VCaP (cell line): ENCODE data around the gene WDR70.

Experiments
- H3K27ac ChIP-seq: fragments of 450-650 bp; 2 replicates; pipeline ENCODE4 v1.5.1; 2017
- TF ChIP-seq, protein P1 (sequence below): fragments of 450-650 bp; conservative IDR thresholded peaks from 2 replicates; pipeline ENCODE4 v1.5.1; 2017; ENCODE audit warnings: mild to moderate bottlenecking, moderate library complexity

WDR70 gene

DNA sequence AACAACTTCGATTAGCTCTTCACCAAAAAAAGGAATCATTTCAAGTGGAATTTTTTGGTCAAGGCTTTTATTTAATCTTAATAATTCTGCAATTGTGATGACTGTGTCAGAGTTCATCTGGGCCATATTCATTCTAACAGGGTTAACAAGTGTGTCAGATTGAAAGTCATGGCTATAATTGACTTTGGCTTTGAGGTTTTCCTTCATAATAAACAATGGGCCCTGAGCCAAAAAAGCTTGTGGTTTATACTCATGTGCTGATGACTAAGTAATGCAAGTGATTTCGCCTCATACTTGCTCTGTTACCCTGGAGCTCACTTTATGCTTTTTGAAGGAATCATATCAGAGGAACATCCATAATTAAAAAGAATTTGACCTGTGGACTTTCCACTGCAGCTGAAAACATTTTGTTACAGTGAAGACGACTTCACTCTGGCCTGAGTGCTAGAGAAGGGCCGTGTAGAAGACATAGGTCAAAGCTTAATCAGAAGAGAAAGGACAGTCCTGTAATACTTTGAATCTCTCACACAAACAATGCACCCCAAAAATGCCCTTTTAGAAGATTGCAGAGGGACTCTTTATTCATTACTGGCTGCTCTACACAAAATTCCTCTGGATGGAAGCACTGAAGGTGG, 359.1 kb downstream of the WDR70 start:
- TF ChIP-seq, protein P1, sequence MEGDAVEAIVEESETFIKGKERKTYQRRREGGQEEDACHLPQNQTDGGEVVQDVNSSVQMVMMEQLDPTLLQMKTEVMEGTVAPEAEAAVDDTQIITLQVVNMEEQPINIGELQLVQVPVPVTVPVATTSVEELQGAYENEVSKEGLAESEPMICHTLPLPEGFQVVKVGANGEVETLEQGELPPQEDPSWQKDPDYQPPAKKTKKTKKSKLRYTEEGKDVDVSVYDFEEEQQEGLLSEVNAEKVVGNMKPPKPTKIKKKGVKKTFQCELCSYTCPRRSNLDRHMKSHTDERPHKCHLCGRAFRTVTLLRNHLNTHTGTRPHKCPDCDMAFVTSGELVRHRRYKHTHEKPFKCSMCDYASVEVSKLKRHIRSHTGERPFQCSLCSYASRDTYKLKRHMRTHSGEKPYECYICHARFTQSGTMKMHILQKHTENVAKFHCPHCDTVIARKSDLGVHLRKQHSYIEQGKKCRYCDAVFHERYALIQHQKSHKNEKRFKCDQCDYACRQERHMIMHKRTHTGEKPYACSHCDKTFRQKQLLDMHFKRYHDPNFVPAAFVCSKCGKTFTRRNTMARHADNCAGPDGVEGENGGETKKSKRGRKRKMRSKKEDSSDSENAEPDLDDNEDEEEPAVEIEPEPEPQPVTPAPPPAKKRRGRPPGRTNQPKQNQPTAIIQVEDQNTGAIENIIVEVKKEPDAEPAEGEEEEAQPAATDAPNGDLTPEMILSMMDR: no peak
- H3K27ac ChIP-seq: peak overlapping the region; percentile 92

DNA sequence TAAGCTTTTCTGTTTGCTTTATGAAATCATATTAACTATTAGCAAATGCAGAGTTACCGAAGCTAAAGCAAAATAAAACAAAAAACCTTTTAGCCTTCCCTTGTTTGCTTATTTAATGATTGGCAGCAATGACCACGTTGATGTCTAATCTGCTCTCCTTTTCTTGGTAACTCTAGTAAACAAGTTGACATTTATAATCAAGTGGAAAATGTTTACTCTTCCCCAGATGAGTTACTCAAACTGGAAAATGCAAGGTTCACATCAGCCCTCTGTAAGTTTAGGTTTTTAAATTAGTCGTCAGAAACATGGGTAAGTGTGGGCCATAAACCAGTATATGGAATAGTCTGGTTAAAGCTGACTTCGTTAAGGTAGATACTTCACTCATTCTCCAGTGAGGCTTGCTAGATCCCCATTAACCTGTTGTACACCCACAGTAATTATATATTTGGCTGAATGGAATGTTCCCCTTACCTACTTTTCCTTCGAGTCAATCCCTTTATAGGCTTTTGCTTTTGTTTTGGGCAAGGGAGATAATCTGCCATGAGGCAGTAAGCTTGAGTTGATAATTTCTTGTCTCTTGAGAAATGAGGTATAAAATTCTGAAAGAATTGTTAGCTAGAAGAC, 359.9 kb downstream of the WDR70 start:
- peak overlapping the region; percentile 92 for H3K27ac ChIP-seq
- TF ChIP-seq, protein P1: no peak

DNA sequence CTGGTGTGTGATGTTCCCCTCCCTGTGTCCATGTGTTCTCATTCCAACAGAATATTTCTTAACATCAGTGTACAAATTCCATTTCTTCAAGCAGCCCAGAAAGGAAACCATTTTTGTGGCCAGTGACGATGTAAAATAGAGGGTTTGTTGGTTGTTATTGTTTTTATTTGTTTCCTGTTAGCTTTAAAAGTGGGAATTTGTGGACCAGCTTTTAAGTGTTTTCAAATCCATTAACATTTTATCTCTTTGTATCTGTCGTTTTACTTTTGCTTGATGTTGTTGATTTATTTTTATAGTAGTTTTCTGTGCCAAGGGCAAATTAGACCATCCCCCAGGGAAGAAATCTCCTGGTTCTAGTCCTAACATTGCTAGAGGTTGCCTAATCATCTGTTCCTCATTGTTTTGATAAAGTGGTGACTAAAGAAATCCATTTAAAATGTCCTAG, 360.7 kb downstream of the WDR70 start:
- TF ChIP-seq, protein P1: no peak
- H3K27ac ChIP-seq: peak overlapping the region; percentile 92

DNA sequence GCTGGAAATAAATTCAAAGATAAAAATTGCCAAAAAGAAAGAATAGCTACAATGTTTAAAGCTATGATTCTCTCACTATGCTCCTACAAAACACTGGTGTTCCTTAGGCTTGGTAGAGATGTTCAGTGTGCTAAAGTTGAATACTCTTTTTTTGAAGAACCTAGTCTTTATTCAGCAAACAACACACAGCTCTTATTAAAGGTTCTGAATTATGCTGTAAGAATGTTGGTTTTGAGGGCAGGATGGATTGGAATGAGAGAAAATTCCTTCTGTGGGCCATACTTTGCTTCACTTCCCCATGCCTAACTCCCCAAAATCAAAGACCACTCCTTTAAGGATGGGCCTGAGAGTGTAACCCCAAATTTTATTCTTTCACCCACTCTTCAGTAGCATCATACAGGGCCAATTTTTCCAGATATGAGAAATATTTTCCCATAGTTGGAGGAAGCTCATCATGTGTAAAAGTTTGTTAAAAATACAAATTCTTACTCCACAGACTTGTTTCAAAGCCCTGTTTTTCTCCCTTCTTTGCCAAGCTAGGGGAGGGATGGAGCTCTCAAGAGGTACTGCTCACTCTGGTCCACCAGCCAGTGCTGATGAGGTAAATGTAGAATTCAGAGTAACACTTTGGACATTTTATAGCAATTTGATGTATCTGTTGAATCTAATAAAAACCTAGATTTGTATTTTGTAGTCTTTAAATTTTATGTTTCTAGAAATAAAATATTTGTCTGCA, 361.4 kb downstream of the WDR70 start:
- TF ChIP-seq, protein P1: no peak
- H3K27ac ChIP-seq: peak overlapping the region; percentile 92

DNA sequence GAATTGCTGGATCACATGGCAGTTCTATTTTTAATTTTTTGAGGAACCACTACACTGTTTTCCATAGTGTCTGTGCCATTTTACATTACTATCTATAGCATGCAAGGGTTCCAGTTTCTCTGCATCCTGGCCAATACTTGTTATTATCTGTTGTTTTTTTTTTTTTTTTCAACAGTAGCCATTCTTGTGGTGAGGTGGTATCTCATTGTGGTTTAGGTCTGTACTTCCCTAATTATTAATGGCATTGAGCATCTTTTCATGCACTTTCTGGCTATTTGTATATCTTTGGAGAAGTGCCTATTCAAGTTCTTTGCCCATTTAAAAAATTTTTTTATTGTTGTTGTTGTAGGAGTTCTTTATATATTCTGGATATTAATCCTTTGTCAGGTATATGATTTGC, 363.0 kb downstream of the WDR70 start:
- no peak overlapping the region for H3K27ac ChIP-seq
- TF ChIP-seq, protein P1: no peak

DNA sequence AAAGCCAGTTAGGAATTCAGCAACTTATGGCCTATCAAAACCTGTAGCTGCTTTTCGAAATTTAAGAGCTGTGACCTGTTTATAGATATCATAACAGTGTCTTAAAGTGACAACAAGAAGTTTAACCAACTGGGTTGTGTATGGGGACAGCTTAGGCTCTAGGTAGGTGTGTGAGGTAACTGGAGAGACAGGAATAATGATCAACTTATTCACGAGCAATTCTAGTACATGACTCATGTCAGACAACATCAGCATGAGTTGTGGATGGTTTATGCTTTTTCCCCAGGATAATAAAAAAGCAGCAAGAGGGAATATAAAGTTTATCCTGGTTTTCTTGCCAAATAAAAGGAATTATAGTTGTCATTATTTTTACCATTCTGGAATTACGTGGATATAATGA, 372.1 kb downstream of the WDR70 start:
- TF ChIP-seq, protein P1: no peak

DNA sequence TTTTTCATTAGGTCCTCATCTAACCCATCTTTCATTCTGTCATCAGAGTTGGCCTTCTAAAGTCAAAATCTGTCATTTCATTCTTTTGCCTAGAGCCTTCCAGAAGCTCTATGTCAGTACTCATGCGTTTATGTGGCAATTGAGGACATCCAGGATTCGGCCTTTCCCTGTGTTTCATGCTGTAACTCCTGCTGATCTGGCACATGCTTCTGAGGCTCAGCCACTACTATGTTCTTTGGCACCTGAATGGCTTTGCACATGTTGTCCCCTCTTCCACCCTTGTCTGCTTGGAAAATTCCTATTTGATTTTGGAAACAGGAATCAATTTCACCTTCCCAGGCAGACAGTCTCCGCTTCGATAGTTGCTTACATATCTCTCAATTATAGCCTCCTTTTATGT, 375.9 kb downstream of the WDR70 start:
- H3K27ac ChIP-seq: no peak overlapping the region
- TF ChIP-seq, protein P1: no peak

More for the DNA sequence above, 372.1 kb downstream of the WDR70 start:
- no peak overlapping the region for H3K27ac ChIP-seq
